Activated CD4-positive, CD25-positive, alpha-beta regulatory T cell treated with anti-CD3 and anti-CD28 coated beads, Interleukin-2, amount 50 U/mL, for 72 hours (primary cell): ENCODE results near the gene PHB1.
"Not testable (repeated sequence)": the region's sequence is repeated elsewhere in the genome, so short reads cannot be mapped to it uniquely, and the experiment has no call there.

Source experiments
- DNase-seq: peaks from one replicate; pipeline ENCODE4 v3.0.0; 2021

PHB1 gene

GRCh38 chr17:49439305-49439672 lies 24.6 kb upstream of the PHB1 start:
- no peak for DNase-seq

GRCh38 chr17:49438436-49439278 lies 24.0 kb upstream of the PHB1 start:
- DNase-seq, result peak; percentile 14

- peak; percentile 0 for DNase-seq
These were observed 23.2 kb upstream of the PHB1 start for GRCh38 chr17:49437696-49438435.

GRCh38 chr17:49436174-49436573 lies 21.5 kb upstream of the PHB1 start:
- DNase-seq, result no peak

GRCh38 chr17:49435671-49436029 lies 21.0 kb upstream of the PHB1 start:
- DNase-seq, result no peak

- DNase-seq, result no peak
These were observed 20.4 kb upstream of the PHB1 start for GRCh38 chr17:49434821-49435670.

- DNase-seq, result no peak
These were observed 18.5 kb upstream of the PHB1 start for GRCh38 chr17:49433000-49433694.

GRCh38 chr17:49431743-49432142 lies 17.1 kb upstream of the PHB1 start:
- DNase-seq, result no peak

GRCh38 chr17:49425004-49425286 lies 10.3 kb upstream of the PHB1 start:
- DNase-seq, result no peak

GRCh38 chr17:49424276-49425003 lies 9.8 kb upstream of the PHB1 start:
- DNase-seq, result not testable (repeated sequence)

- DNase-seq, result no peak
These were observed 8.0 kb upstream of the PHB1 start for GRCh38 chr17:49422714-49423113.

- DNase-seq, result not testable (repeated sequence)
These were observed 5.1 kb upstream of the PHB1 start for GRCh38 chr17:49419761-49420160.

- DNase-seq, result not testable (repeated sequence)
These were observed 4.4 kb upstream of the PHB1 start for GRCh38 chr17:49418754-49419740.

GRCh38 chr17:49414271-49414621 lies 436 bp downstream of the PHB1 start:
- DNase-seq, result no peak

GRCh38 chr17:49409066-49409465 lies 5.6 kb downstream of the PHB1 start:
- no peak for DNase-seq

GRCh38 chr17:49407981-49408501 lies 6.6 kb downstream of the PHB1 start:
- DNase-seq, result peak; percentile 88

GRCh38 chr17:49407086-49407485 lies 7.6 kb downstream of the PHB1 start:
- no peak for DNase-seq

- DNase-seq, result no peak
These were observed 8.1 kb downstream of the PHB1 start for GRCh38 chr17:49406421-49407061.

- no peak for DNase-seq
These were observed 9.8 kb downstream of the PHB1 start for GRCh38 chr17:49404906-49405305.

- DNase-seq, result peak; percentile 23
These were observed 10.3 kb downstream of the PHB1 start for GRCh38 chr17:49404361-49404760.
